Measurements from ENCODE around the gene CDC45. TPM values are rescaled to one million over a fixed set of nuclear protein-coding genes. Genes with fewer than 3 reads are reported as not detected.
A peak's percentile ranks its signal among the peaks of the same experiment; 100 is the strongest.

Gene CDC45
- total RNA-seq, 1 experiment from 2014 or later, result 67.6 TPM

DNA sequence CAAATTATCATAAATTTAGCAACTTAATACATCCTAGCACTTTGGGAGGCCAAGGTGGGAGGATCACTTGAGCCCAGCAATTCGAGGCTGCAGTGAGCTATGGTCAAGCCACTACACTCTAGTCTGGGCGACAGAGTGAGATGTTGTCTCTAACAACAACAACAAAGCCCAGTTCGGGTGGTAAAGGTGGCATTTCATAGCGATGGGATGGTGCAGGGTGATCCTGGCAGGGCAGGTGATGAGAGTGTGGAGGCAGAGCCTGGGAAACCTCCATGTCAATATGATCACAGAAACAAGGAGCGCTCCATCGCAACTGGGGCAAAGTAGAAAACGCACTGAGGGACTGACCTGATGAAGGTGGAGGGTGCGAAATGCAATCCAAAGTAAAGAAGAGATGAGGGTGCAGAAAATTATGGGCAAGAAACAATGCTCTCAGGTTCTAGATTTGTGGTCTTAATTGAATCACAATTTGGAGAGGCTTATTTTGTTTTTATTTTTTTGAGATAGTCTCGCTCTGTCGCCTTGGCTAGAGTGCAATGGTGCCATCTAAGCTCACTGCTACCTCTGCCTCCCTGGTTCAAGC is 77.3 kb downstream of the CDC45 start:
- DNase-seq (ENCODE audit: low read depth), result no peak

DNA sequence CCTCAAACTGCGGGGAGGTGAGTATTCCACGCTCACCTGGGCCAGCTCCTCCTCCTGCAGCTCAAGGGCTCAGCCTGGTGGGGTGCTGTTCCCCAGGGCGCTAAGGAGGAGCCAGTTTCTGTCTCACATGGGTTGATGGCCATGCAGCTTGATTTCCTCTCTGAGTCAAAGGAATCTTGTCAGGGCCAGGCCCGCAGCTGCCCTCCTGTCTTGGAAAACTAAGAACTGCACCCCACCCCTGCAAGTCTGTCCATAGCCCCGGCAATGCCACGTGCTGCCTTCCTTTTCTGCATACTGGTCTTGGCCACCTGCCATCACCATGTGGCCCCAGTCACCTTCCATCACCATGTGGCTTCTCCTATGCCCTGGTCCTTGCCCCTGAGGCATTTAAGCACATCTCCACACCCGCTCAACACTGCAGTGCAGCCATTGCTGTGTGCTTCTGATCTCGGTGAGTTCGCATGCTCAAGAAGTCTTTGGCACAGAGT is 79.6 kb downstream of the CDC45 start:
- no peak for DNase-seq (ENCODE audit: low read depth)

DNA sequence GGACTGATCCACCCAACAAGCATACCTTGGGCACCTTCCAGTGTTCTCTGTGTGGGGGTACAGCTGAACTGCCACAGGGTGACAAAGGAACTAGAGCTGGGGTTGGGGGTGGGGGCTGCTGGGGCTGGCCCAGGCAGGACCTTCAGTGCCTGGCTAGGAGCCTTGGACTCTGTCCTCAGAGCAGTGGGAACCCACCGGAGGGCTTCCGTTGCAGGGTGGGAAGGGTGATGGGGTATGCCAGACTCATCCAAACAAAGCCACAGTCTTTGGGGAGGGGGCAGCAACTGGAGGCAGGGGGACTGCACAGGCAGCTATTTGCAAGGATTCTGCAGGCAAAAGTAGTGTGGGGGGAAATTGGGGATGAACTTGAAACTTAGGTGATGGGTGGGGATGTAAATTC is 80.2 kb downstream of the CDC45 start:
- no peak for DNase-seq (ENCODE audit: low read depth)

DNA sequence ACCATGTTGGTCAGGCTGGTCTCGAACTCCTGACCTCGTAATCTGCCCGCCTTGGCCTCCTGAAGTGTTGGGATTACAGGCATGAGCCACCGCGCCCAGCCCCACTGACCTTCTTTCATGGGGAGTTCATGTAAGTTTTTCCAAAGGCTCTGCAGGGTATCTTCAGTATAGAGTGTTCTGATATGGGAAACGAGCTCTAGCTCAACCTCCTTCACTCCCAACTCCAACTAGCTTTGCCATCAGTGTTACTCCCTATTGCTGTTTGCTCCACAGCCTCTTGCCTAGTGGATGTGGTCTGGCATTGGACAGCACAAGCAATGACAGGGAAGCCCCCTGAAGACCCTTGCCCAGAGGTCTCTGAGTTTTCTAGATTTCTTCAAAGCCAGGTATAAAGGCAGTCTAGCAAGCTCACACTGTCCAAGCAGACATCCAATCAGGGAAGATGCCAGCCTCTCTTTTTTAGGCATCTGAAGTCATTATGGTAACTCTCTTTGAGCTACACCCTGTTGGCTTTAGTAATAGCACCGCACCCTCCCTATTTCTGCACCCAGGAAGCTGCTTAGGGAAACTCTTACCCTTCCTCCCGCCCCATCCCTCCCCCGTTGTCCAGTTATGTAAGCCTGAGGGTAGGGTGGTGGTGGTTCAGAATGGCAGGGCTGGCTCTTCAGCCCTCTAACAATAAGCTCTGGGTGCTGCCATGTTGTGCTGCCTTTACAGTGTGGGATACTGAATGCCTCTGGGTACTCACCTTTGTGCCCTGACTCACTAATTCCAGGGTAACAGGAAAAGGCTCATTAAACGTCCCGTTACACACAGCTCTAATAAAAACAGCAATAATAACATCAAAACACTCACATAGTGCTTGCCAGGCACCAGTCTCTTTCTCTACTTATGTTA is 85.9 kb downstream of the CDC45 start:
- no peak for DNase-seq (ENCODE audit: low read depth)

DNA sequence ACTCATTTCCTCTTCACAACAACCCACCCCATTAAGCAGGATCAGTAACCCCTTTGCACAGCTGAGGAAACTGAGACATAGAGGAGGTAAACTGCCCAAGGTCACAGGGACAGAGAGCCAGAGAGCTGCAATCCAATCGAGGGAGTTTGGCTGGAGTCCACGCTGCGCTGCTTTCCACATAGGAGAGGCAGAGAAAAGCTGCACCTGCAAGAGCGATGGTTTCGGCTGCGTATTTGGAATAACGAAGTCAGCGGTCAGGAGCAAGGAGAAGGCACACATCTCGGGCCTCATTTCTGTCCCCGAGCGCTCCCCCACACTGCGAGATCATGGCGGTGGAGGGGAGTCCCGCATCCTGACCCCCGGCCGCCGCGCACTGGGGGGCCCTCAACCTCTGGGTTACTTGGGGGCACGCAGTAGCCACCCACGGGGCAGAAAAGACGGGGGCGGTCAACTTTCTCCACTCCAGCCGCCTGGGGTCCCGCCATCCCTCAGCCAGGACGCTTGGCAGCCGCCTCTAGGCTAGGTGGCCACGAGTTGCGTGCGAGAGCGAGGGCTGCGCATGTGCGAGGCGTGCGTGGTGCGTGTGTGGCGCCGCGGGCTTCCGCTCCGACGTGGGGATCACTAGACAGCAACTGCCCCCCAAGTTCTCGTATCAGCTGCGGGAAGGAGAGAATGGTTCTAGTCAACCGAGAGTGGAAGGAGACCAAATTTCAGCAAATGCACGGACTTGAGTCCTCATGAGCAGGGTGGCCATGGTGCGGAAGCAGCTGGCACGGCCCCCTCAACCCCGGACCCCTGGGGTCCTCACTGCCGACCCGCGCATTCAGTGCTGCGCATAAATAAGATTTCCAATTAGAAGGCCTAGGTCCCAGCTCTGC is 86.8 kb downstream of the CDC45 start:
- no peak for DNase-seq (ENCODE audit: low read depth)

DNA sequence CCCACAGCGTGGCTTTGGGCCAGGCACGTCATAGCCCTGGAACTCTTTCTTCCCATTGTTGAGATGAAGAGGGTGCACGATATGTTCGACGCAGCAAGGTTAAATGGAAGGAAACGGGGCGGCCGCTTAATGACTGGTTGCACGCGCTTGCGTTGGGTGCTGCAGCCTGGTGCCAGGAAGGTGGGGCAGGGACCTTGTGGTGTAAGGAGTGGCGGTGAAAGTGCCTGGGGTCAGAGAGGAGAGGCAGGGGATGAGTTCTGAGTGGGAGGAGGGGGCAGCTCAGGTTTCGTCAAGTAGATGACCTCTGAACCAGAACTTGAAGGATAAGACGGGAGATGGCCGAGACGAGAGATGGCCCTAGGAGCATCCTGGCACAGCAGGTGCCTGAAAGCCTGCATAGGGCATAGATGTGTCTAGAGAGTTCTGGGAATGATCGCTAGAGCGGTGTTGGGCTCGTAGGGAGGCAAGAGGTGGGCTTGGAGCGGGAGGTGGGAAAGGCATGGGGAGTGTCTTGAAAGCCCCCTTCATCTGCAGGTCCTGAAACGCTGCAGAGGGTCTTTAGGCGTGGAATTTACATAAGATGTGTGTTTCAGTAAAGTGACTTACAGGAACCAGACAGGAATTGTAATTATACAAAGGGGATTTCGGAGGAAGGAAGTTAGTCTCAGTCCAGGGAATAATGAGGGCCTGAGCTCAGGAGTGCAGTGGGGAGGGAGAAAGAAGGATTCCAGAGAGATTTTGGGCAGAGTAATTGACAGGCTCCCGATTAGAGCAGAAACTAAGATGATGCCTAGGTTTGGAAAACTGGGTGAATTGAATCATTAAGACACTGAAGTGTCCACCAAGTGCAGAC is 87.7 kb downstream of the CDC45 start:
- DNase-seq (ENCODE audit: low read depth), result no peak

DNA sequence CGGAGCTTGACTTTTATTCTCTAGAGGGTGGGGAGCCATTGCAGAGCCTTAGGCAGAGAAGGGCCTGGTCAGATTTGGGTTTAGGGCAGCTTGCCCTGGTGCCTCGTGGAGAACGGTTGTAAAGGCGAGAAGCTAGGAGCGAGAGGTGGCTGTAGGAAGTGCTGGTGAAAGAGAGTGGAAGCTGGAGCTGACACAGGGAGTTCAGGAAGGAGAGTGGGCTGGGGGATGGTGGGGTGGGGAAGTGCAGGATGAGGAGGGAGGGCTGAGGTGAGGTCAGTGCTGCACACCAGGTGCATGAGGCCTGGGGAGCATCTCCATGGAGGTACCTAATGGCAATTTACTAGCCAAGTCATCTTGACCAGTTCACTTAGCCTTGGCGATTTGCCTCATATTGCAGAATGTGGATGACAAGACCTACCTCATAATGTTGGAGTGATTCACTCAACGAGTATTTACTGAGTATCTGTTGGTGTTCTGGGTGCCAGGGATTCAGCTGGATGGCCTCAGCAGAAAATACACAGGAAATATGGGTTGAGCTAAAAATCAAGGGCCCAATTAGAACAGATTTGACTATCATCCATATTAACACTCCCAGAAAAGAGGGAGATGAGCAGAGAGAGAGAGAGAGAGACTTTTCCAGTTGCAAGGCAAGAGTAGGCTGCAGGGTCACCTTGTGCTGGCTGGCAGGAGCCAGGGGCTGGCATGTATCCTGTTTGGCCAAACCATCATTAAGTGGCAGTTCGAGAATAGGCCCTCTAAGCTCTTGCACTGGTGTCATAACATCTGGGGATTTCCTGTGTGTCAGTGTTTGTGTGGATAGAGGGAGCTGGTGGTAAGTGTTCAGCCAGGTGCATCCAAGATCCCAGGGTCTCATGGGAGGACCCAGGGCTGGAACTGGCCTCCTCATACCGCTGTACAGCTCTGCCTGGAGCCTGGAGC is 88.9 kb downstream of the CDC45 start:
- peak; percentile 86 for DNase-seq (ENCODE audit: low read depth)

DNA sequence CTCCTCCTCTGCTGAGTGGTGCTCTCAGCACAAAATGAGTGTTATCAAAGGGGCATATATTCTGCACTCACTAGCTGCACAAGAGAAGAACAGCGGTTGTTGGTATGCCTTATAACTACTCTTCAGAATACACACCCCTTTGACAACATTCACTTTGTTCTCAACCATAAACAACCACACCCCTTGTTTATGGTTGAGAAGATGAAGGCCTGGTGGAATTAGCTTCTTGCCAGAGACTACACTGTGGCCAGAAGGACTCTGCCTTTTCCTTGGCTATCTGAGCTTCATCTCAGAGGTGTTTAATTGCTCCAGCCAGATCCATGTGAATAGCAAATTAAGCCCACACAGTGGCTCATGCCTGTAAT is 89.5 kb downstream of the CDC45 start:
- no peak for DNase-seq (ENCODE audit: low read depth)

DNA sequence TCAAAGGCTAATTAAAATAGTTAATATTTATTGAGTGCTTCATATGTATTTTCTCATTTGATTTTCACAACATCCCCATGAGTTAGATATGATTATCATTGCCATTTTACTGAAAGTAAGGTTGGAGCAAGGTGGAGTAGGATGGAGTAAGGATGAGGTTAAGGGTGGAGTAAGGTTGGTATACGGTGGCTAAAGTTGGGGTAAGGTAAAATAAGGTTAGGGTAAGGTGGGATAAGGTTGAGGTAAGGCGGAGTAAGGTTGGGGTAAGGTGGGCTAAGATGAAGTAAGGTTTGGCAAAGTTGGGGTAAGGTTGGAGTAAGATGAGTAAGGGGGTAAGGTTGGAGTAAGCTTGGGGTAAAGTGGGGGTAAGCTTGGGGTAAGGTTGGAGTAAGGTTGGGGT is 90.3 kb downstream of the CDC45 start:
- DNase-seq (ENCODE audit: low read depth), result no peak

Other genes starting within 250 kb of the CDC45 start
- 14.4 and 17.7 TPM in 2 replicates for gene CLTCL1, start 188.2 kb upstream of the CDC45 start, total RNA-seq (2014; rRNA removed)
- 19.1 and 27.0 TPM in 2 replicates for gene HIRA, start 48.2 kb upstream of the CDC45 start, total RNA-seq (2014; rRNA removed)
- gene MRPL40, start 47.4 kb upstream of the CDC45 start, total RNA-seq (2014; rRNA removed), result 41.4 and 51.0 TPM in 2 replicates
- 20.2 and 21.0 TPM in 2 replicates for gene C22orf39, start 32.2 kb upstream of the CDC45 start, total RNA-seq (2014; rRNA removed)
- gene UFD1, start 727 bp upstream of the CDC45 start, total RNA-seq (2014; rRNA removed), result 81.3 and 82.5 TPM in 2 replicates
- 4.9 and 11.1 TPM in 2 replicates for gene CLDN5, start 44.5 kb downstream of the CDC45 start, total RNA-seq (2014; rRNA removed)
- 33.2 and 44.8 TPM in 2 replicates for gene SEPTIN5, start 234.6 kb downstream of the CDC45 start, total RNA-seq (2014; rRNA removed)
- gene GP1BB, start 243.6 kb downstream of the CDC45 start, total RNA-seq (2014; rRNA removed), result 22.1 and 30.2 TPM in 2 replicates